Activated CD8-positive, alpha-beta T cell treated with anti-CD3 and anti-CD28 coated beads, Interleukin-2, amount 10 ng/mL, durations not matched to agents 7 days and 5 days (primary cell): ENCODE measurements around the gene SAP25. TPM values are rescaled to one million over a fixed set of nuclear protein-coding genes. Genes with fewer than 3 reads are reported as not detected.
"Not testable (repeated sequence)": the region's sequence is repeated elsewhere in the genome, so short reads cannot be mapped to it uniquely, and the experiment has no call there.

Source experiments
- ATAC-seq: fragments of 150-1000 bp; cut with Tn5 transposase; one replicate; pipeline ENCODE4 v1.10.0; 2021; ENCODE audit warnings: moderate library complexity
- CTCF ChIA-PET: fragments of 350-600 bp; sonication (Branson Sonifier 250); formaldehyde crosslinking; loops from one replicate; lab custom pipeline; 2021; ENCODE audit warnings: antibody characterized with exemption; lab: Charles Lee
- POLR2A ChIA-PET: fragments of 350-600 bp; sonication (Branson Sonifier 250); formaldehyde crosslinking; loops from one replicate; lab custom pipeline; 2021; ENCODE audit warnings: antibody characterized with exemption; lab: Charles Lee
- DNase-seq: peaks from one replicate; pipeline ENCODE4 v3.0.0-alpha.2; 2020
- H3K27ac Mint-ChIP-seq: one replicate; pipeline ENCODE4 v1.8.0; 2021; ENCODE audit warnings: mild to moderate bottlenecking, mixed read lengths
- H3K27me3 Mint-ChIP-seq: one replicate; pipeline ENCODE4 v1.8.0; 2021; ENCODE audit warnings: low read depth, mixed read lengths
- H3K36me3 Mint-ChIP-seq: one replicate; pipeline ENCODE4 v1.8.0; 2021; ENCODE audit warnings: low read depth, mixed read lengths
- H3K4me1 Mint-ChIP-seq: one replicate; pipeline ENCODE4 v1.8.0; 2021; ENCODE audit warnings: low read depth, mixed read lengths
- H3K4me3 Mint-ChIP-seq: one replicate; pipeline ENCODE4 v1.8.0; 2021; ENCODE audit warnings: mild to moderate bottlenecking, mixed read lengths
- H3K9me3 Mint-ChIP-seq: one replicate; pipeline ENCODE4 v1.8.0; 2022; ENCODE audit warnings: mixed read lengths; ENCODE audit not compliant: insufficient read depth
- total RNA-seq, 2 experiments: library from RNA; stranded (reverse); gene quantifications; one replicate each; pipeline ENCODE4 v1.2.3, GENCODE V29; 2021

The SAP25 gene
- total RNA-seq, 2 experiments from 2014 or later = 29.8 to 30.0 TPM

- H3K9me3 Mint-ChIP-seq = no peaks in the 10 kb centered on the region
- ATAC-seq = no peak
- H3K27me3 Mint-ChIP-seq = no peaks in the 10 kb centered on the region
- H3K36me3 Mint-ChIP-seq = peaks cover 46% of the 10 kb centered on the region
- peak overlapping the region; percentile 72 for H3K27ac Mint-ChIP-seq
- peaks cover 11% of the 10 kb centered on the region for H3K4me1 Mint-ChIP-seq
- CTCF ChIA-PET = interaction anchor here (0.7 to 12.0 kb wide), 6 partner anchors 8 to 366 kb away, joined by 3 to 213 read pairs (median 4); partner anchors contain the start of gene NYAP1
- POLR2A ChIA-PET = no interaction called here
- no peak overlapping the region for H3K4me3 Mint-ChIP-seq
- no peak for DNase-seq
These were observed 17.2 kb downstream of the SAP25 start for GRCh38 chr7:100556541-100556940.

GRCh38 chr7:100555701-100556100, 18.0 kb downstream of the SAP25 start:
- ATAC-seq (no peak), DNase-seq (no peak)
- ChIA-PET POLR2A (interaction anchor here (0.8 kb wide), 1 partner anchor 31 kb away, joined by 3 read pairs; the partner anchor contains the start of gene FBXO24), CTCF (interaction anchor here (0.5 to 12.0 kb wide), 6 partner anchors 9 to 365 kb away, joined by 3 to 213 read pairs (median 6); partner anchors contain the start of gene NYAP1)
- no peak overlapping the region for H3K4me3 Mint-ChIP-seq
- no peak overlapping the region for H3K27ac Mint-ChIP-seq
- H3K9me3 Mint-ChIP-seq = no peaks in the 10 kb centered on the region
- no peaks in the 10 kb centered on the region for H3K27me3 Mint-ChIP-seq
- H3K4me1 Mint-ChIP-seq = peaks cover 11% of the 10 kb centered on the region
- H3K36me3 Mint-ChIP-seq = peaks cover 46% of the 10 kb centered on the region

GRCh38 chr7:100553032-100553431, 20.7 kb downstream of the SAP25 start:
- H3K27ac Mint-ChIP-seq = no peak overlapping the region
- H3K27me3 Mint-ChIP-seq = no peaks in the 10 kb centered on the region
- ChIA-PET POLR2A (no interaction called here), CTCF (interaction anchor here (1.1 to 4.4 kb wide), 4 partner anchors 12 to 151 kb away, joined by 3 to 18 read pairs (median 4); no protein-coding TSS in a partner anchor)
- no peak overlapping the region for H3K4me3 Mint-ChIP-seq
- H3K9me3 Mint-ChIP-seq = no peaks in the 10 kb centered on the region
- peaks cover 30% of the 10 kb centered on the region for H3K4me1 Mint-ChIP-seq
- ATAC-seq (no peak), DNase-seq (no peak)
- H3K36me3 Mint-ChIP-seq = peaks cover 54% of the 10 kb centered on the region

- H3K36me3 Mint-ChIP-seq = peaks cover 56% of the 10 kb centered on the region
- no peaks in the 10 kb centered on the region for H3K9me3 Mint-ChIP-seq
- H3K4me3 Mint-ChIP-seq = no peak overlapping the region
- H3K27me3 Mint-ChIP-seq = no peaks in the 10 kb centered on the region
- POLR2A ChIA-PET = no interaction called here
- ATAC-seq (no peak), DNase-seq (no peak)
- CTCF ChIA-PET = interaction anchor here (1.1 to 4.4 kb wide), 3 partner anchors 12 to 151 kb away, joined by 3 to 18 read pairs (median 3); no protein-coding TSS in a partner anchor
- peak overlapping the region; percentile 27 for H3K27ac Mint-ChIP-seq
- peaks cover 35% of the 10 kb centered on the region for H3K4me1 Mint-ChIP-seq
These were observed 21.2 kb downstream of the SAP25 start for GRCh38 chr7:100552532-100552931.

- Mint-ChIP-seq H3K36me3 (peaks cover 42% of the 10 kb centered on the region), H3K4me1 (peaks cover 72% of the 10 kb centered on the region), H3K4me3 (peak overlapping the region; percentile 46), H3K27ac (peak overlapping the region; percentile 87)
- DNase-seq, H3K9me3 Mint-ChIP-seq, ATAC-seq, H3K27me3 Mint-ChIP-seq: not testable (repeated sequence)
- CTCF ChIA-PET = interaction anchor here (1.0 to 11.8 kb wide), 7 partner anchors 9 to 144 kb away, joined by 3 to 213 read pairs (median 5); partner anchors contain the start of gene AGFG2
- POLR2A ChIA-PET = interaction anchor here (0.6 to 2.2 kb wide), 4 partner anchors 10 to 326 kb away, joined by 3 to 7 read pairs (median 4); partner anchors contain the start of genes AGFG2, FBXO24, LRCH4 and SRRT
These were observed 25.3 kb downstream of the SAP25 start for GRCh38 chr7:100548446-100548845.

- Mint-ChIP-seq H3K4me1 (peaks cover 77% of the 10 kb centered on the region), H3K27ac (peak overlapping the region; percentile 87), H3K36me3 (peaks cover 40% of the 10 kb centered on the region), H3K9me3 (no peaks in the 10 kb centered on the region), H3K4me3 (peak overlapping the region; percentile 57), H3K27me3 (no peaks in the 10 kb centered on the region)
- ChIA-PET CTCF (interaction anchor here (0.8 to 11.8 kb wide), 9 partner anchors 9 to 144 kb away, joined by 3 to 213 read pairs (median 5); partner anchors contain the start of gene AGFG2), POLR2A (interaction anchor here (1.5 to 2.2 kb wide), 3 partner anchors 9 to 158 kb away, joined by 3 to 7 read pairs (median 6); partner anchors contain the start of genes AGFG2, FBXO24, LRCH4 and POP7)
- ATAC-seq (no peak), DNase-seq (no peak)
These were observed 25.8 kb downstream of the SAP25 start for GRCh38 chr7:100547872-100548271.

GRCh38 chr7:100546926-100547800, 26.5 kb downstream of the SAP25 start:
- H3K4me3 Mint-ChIP-seq = peak overlapping the region; percentile 57
- DNase-seq (no peak), ATAC-seq (no peak)
- no peaks in the 10 kb centered on the region for H3K9me3 Mint-ChIP-seq
- ChIA-PET POLR2A (interaction anchor here (0.8 to 2.2 kb wide), 5 partner anchors 8 to 159 kb away, joined by 3 to 12 read pairs (median 6); partner anchors contain the start of genes AGFG2, FBXO24, LRCH4 and MEPCE), CTCF (interaction anchor here (0.8 to 11.8 kb wide), 9 partner anchors 9 to 159 kb away, joined by 3 to 213 read pairs (median 4); partner anchors contain the start of genes AGFG2 and POP7)
- peaks cover 41% of the 10 kb centered on the region for H3K36me3 Mint-ChIP-seq
- no peaks in the 10 kb centered on the region for H3K27me3 Mint-ChIP-seq
- peak overlapping the region; percentile 87 for H3K27ac Mint-ChIP-seq
- peaks cover 84% of the 10 kb centered on the region for H3K4me1 Mint-ChIP-seq

- Mint-ChIP-seq H3K9me3 (no peaks in the 10 kb centered on the region), H3K36me3 (peaks cover 42% of the 10 kb centered on the region), H3K27ac (peak overlapping the region; percentile 87), H3K4me1 (peaks cover 92% of the 10 kb centered on the region), H3K27me3 (no peaks in the 10 kb centered on the region), H3K4me3 (peak overlapping the region; percentile 57)
- ChIA-PET POLR2A (interaction anchor here (0.8 to 2.2 kb wide), 4 partner anchors 68 to 160 kb away, joined by 3 to 12 read pairs (median 3); partner anchors contain the start of genes MEPCE, POP7, TSC22D4 and ZCWPW1), CTCF (interaction anchor here (0.8 to 11.8 kb wide), 9 partner anchors 14 to 160 kb away, joined by 3 to 213 read pairs (median 5); partner anchors contain the start of gene POP7)
- ATAC-seq (peak; percentile 56), DNase-seq (peak; percentile 52)
These were observed 27.4 kb downstream of the SAP25 start for GRCh38 chr7:100546129-100546925.

GRCh38 chr7:100545360-100546128, 28.2 kb downstream of the SAP25 start:
- H3K4me3 Mint-ChIP-seq = peak overlapping the region; percentile 57
- H3K27ac Mint-ChIP-seq = peak overlapping the region; percentile 87
- CTCF ChIA-PET = interaction anchor here (0.8 to 11.8 kb wide), 6 partner anchors 15 to 146 kb away, joined by 3 to 213 read pairs (median 7); partner anchors contain the start of genes FBXO24 and LRCH4
- ATAC-seq (peak; percentile 55), DNase-seq (peak; percentile 55)
- H3K27me3 Mint-ChIP-seq = no peaks in the 10 kb centered on the region
- POLR2A ChIA-PET = interaction anchor here (0.8 to 2.2 kb wide), 4 partner anchors 38 to 444 kb away, joined by 3 to 12 read pairs (median 4); partner anchors contain the start of genes AP4M1 and TSC22D4
- H3K36me3 Mint-ChIP-seq = peaks cover 45% of the 10 kb centered on the region
- peaks cover 97% of the 10 kb centered on the region for H3K4me1 Mint-ChIP-seq
- H3K9me3 Mint-ChIP-seq = no peaks in the 10 kb centered on the region

- Mint-ChIP-seq H3K4me3 (peak overlapping the region; percentile 57), H3K36me3 (peaks cover 42% of the 10 kb centered on the region), H3K9me3 (no peaks in the 10 kb centered on the region), H3K4me1 (peaks cover 97% of the 10 kb centered on the region), H3K27me3 (no peaks in the 10 kb centered on the region), H3K27ac (peak overlapping the region; percentile 87)
- ATAC-seq (no peak), DNase-seq (no peak)
- ChIA-PET POLR2A (interaction anchor here (0.8 to 2.2 kb wide), 4 partner anchors 38 to 443 kb away, joined by 3 to 12 read pairs (median 4); partner anchors contain the start of genes AP4M1 and TSC22D4), CTCF (interaction anchor here (0.7 to 11.8 kb wide), 8 partner anchors 15 to 161 kb away, joined by 3 to 213 read pairs (median 4); partner anchors contain the start of genes FBXO24, LRCH4 and POP7)
These were observed 28.7 kb downstream of the SAP25 start for GRCh38 chr7:100544967-100545359.
